ENCODE data around the gene ALS2CL.

The ALS2CL gene

DNA sequence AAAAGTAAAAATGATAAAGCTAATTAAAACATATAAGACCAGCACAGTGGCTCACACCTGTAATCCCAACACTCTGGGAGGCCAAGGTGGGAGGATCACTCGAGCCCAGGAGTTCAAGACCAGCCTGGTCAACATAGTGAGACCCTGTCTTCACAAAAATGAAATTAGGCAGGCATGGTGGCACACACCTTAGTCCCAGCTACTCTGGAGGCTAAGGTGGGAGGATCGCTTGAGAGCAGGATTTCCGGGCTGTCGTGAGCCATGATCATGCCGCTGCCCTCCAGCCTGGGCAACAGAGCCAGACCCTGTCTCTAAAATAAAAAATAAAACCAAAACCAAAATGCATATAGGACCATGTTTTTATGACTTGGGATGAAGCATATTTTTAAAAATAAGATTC lies 29.0 kb upstream of the ALS2CL start:
- no peak overlapping the region for H4K8ac ChIP-seq (ENCODE audit: low read depth, low read length)
- no peak overlapping the region for H2BK15ac ChIP-seq (ENCODE audit: low read length)
- no peaks in the 10 kb centered on the region for H3K36me3 ChIP-seq (replicated peaks in 1 of 2; ENCODE audit: control insufficient read depth in 2 of 2, insufficient read depth in 2 of 2, low read length in 2 of 2)
- H3K18ac ChIP-seq (ENCODE audit: low read length), result no peak overlapping the region
- no peak overlapping the region for H3K4me2 ChIP-seq (ENCODE audit: insufficient read depth, low read length, poor library complexity, severe bottlenecking)
- no peak overlapping the region for H3K4me3 ChIP-seq (ENCODE audit: low read length in 2 of 2)
- H3K9me3 ChIP-seq (replicated peaks in 1 of 2; ENCODE audit: control insufficient read depth in 2 of 2, insufficient read depth in 1 of 2, low read depth in 1 of 2, low read length in 2 of 2), result no peaks in the 10 kb centered on the region
- DNase-seq (ENCODE audit: low spot score), result no peak
- H2AFZ ChIP-seq (ENCODE audit: low read length), result no peak overlapping the region
- no peak overlapping the region for H2BK12ac ChIP-seq (ENCODE audit: low read length)
- no peak overlapping the region for H3K14ac ChIP-seq (ENCODE audit: low read length)
- H4K91ac ChIP-seq (ENCODE audit: low read depth, low read length, poor library complexity), result no peak overlapping the region
- H3K23ac ChIP-seq (ENCODE audit: low read depth, low read length, poor library complexity), result no peak overlapping the region
- H2BK120ac ChIP-seq (ENCODE audit: low read depth, low read length), result no peak overlapping the region
- H3K79me1 ChIP-seq (ENCODE audit: low read depth, low read length), result no peaks in the 10 kb centered on the region
- WGBS, 2 donors (ENCODE audit: extremely low coverage in 2 of 2, insufficient read length in 2 of 2, insufficient replicate concordance in 1 of 2), result no CpG with 5 or more reads among the region's 5 CpGs
- H3K9ac ChIP-seq (ENCODE audit: low read depth, low read length, poor library complexity), result no peak overlapping the region
- no peaks in the 10 kb centered on the region for H3K27me3 ChIP-seq (ENCODE audit: control insufficient read depth in 3 of 3, insufficient read depth in 3 of 3, low read depth in 1 of 3, low read length in 3 of 3)
- H3K4ac ChIP-seq (ENCODE audit: low read length), result no peak overlapping the region
- H2AK5ac ChIP-seq (ENCODE audit: low read depth, low read length), result no peak overlapping the region
- no peak overlapping the region for H3K27ac ChIP-seq (replicated peaks; ENCODE audit: low read length)
- H3K4me1 ChIP-seq (ENCODE audit: control insufficient read depth in 2 of 2, insufficient read depth in 1 of 2, low read depth in 1 of 2, low read length in 2 of 2), result no peaks in the 10 kb centered on the region
- H2BK5ac ChIP-seq (ENCODE audit: low read length), result no peak overlapping the region

DNA sequence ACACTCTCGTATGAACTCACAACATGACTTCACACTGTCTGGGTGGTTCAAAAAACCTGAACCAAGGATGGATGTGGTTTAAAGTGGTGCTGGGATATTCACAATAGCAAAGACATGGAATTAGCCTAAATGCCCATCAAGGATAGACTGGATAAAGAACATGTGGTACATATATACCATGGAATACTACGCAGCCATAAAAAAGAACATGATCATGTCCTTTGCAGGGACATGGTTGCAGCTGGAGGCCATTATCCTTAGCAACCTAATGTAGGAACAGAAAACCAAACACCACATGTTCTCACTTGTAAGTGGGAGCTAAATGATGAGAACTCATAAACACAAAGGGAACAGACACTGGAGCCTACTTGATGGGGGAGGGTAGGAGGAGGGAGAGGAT lies 27.5 kb upstream of the ALS2CL start:
- Histone ChIP-seq H3K14ac (ENCODE audit: low read length) (no peak overlapping the region), H2AK5ac (ENCODE audit: low read depth, low read length) (no peak overlapping the region), H2BK12ac (ENCODE audit: low read length) (no peak overlapping the region), H3K27ac (replicated peaks; ENCODE audit: low read length) (no peak overlapping the region), H3K4me1 (ENCODE audit: control insufficient read depth in 2 of 2, insufficient read depth in 1 of 2, low read depth in 1 of 2, low read length in 2 of 2) (no peaks in the 10 kb centered on the region), H3K9me3 (replicated peaks in 1 of 2; ENCODE audit: control insufficient read depth in 2 of 2, insufficient read depth in 1 of 2, low read depth in 1 of 2, low read length in 2 of 2) (no peaks in the 10 kb centered on the region), H3K4me2 (ENCODE audit: insufficient read depth, low read length, poor library complexity, severe bottlenecking) (no peak overlapping the region), H3K9ac (ENCODE audit: low read depth, low read length, poor library complexity) (no peak overlapping the region), H3K23ac (ENCODE audit: low read depth, low read length, poor library complexity) (no peak overlapping the region), H3K4ac (ENCODE audit: low read length) (no peak overlapping the region), H3K27me3 (ENCODE audit: control insufficient read depth in 3 of 3, insufficient read depth in 3 of 3, low read depth in 1 of 3, low read length in 3 of 3) (no peaks in the 10 kb centered on the region), H2BK5ac (ENCODE audit: low read length) (no peak overlapping the region), H3K36me3 (replicated peaks in 1 of 2; ENCODE audit: control insufficient read depth in 2 of 2, insufficient read depth in 2 of 2, low read length in 2 of 2) (no peaks in the 10 kb centered on the region), H3K18ac (ENCODE audit: low read length) (no peak overlapping the region), H4K8ac (ENCODE audit: low read depth, low read length) (no peak overlapping the region), H4K91ac (ENCODE audit: low read depth, low read length, poor library complexity) (no peak overlapping the region), H3K79me1 (ENCODE audit: low read depth, low read length) (no peaks in the 10 kb centered on the region), H3K4me3 (ENCODE audit: low read length in 2 of 2) (no peak overlapping the region), H2BK120ac (ENCODE audit: low read depth, low read length) (no peak overlapping the region), H2BK15ac (ENCODE audit: low read length) (no peak overlapping the region), H2AFZ (ENCODE audit: low read length) (no peak overlapping the region)
- DNase-seq (ENCODE audit: low spot score), result no peak
- WGBS, 2 donors (ENCODE audit: extremely low coverage in 2 of 2, insufficient read length in 2 of 2, insufficient replicate concordance in 1 of 2), result no CpG with 5 or more reads among the region's 2 CpGs

GRCh38 chr3:46719735-46720271 lies 26.3 kb upstream of the ALS2CL start:
- H2BK12ac ChIP-seq (ENCODE audit: low read length), result no peak overlapping the region
- H3K9me3 ChIP-seq (replicated peaks in 1 of 2; ENCODE audit: control insufficient read depth in 2 of 2, insufficient read depth in 1 of 2, low read depth in 1 of 2, low read length in 2 of 2), result no peaks in the 10 kb centered on the region
- H3K14ac ChIP-seq (ENCODE audit: low read length), result no peak overlapping the region
- H2BK120ac ChIP-seq (ENCODE audit: low read depth, low read length), result no peak overlapping the region
- no peak overlapping the region for H3K4me3 ChIP-seq (ENCODE audit: low read length in 2 of 2)
- no peaks in the 10 kb centered on the region for H3K4me1 ChIP-seq (ENCODE audit: control insufficient read depth in 2 of 2, insufficient read depth in 1 of 2, low read depth in 1 of 2, low read length in 2 of 2)
- no peak overlapping the region for H2BK5ac ChIP-seq (ENCODE audit: low read length)
- no peak overlapping the region for H4K8ac ChIP-seq (ENCODE audit: low read depth, low read length)
- no CpG with 5 or more reads among the region's 4 CpGs for WGBS, 2 donors (ENCODE audit: extremely low coverage in 2 of 2, insufficient read length in 2 of 2, insufficient replicate concordance in 1 of 2)
- H3K27ac ChIP-seq (replicated peaks; ENCODE audit: low read length), result no peak overlapping the region
- H2AFZ ChIP-seq (ENCODE audit: low read length), result no peak overlapping the region
- no peak overlapping the region for H3K4me2 ChIP-seq (ENCODE audit: insufficient read depth, low read length, poor library complexity, severe bottlenecking)
- no peak overlapping the region for H2BK15ac ChIP-seq (ENCODE audit: low read length)
- no peaks in the 10 kb centered on the region for H3K36me3 ChIP-seq (replicated peaks in 1 of 2; ENCODE audit: control insufficient read depth in 2 of 2, insufficient read depth in 2 of 2, low read length in 2 of 2)
- H3K27me3 ChIP-seq (ENCODE audit: control insufficient read depth in 3 of 3, insufficient read depth in 3 of 3, low read depth in 1 of 3, low read length in 3 of 3), result no peaks in the 10 kb centered on the region
- H3K23ac ChIP-seq (ENCODE audit: low read depth, low read length, poor library complexity), result no peak overlapping the region
- no peak overlapping the region for H4K91ac ChIP-seq (ENCODE audit: low read depth, low read length, poor library complexity)
- H3K18ac ChIP-seq (ENCODE audit: low read length), result no peak overlapping the region
- no peak overlapping the region for H2AK5ac ChIP-seq (ENCODE audit: low read depth, low read length)
- DNase-seq (ENCODE audit: low spot score), result no peak
- no peak overlapping the region for H3K4ac ChIP-seq (ENCODE audit: low read length)
- no peaks in the 10 kb centered on the region for H3K79me1 ChIP-seq (ENCODE audit: low read depth, low read length)
- H3K9ac ChIP-seq (ENCODE audit: low read depth, low read length, poor library complexity), result no peak overlapping the region

GRCh38 chr3:46719044-46719565 lies 25.6 kb upstream of the ALS2CL start:
- no peak overlapping the region for H3K4me2 ChIP-seq (ENCODE audit: insufficient read depth, low read length, poor library complexity, severe bottlenecking)
- no peak overlapping the region for H2BK5ac ChIP-seq (ENCODE audit: low read length)
- H3K9me3 ChIP-seq (replicated peaks in 1 of 2; ENCODE audit: control insufficient read depth in 2 of 2, insufficient read depth in 1 of 2, low read depth in 1 of 2, low read length in 2 of 2), result no peaks in the 10 kb centered on the region
- H2BK15ac ChIP-seq (ENCODE audit: low read length), result no peak overlapping the region
- H3K27me3 ChIP-seq (ENCODE audit: control insufficient read depth in 3 of 3, insufficient read depth in 3 of 3, low read depth in 1 of 3, low read length in 3 of 3), result no peaks in the 10 kb centered on the region
- H3K36me3 ChIP-seq (replicated peaks in 1 of 2; ENCODE audit: control insufficient read depth in 2 of 2, insufficient read depth in 2 of 2, low read length in 2 of 2), result no peaks in the 10 kb centered on the region
- H2BK12ac ChIP-seq (ENCODE audit: low read length), result no peak overlapping the region
- no peak overlapping the region for H2AFZ ChIP-seq (ENCODE audit: low read length)
- DNase-seq (ENCODE audit: low spot score), result no peak
- no peaks in the 10 kb centered on the region for H3K4me1 ChIP-seq (ENCODE audit: control insufficient read depth in 2 of 2, insufficient read depth in 1 of 2, low read depth in 1 of 2, low read length in 2 of 2)
- no peak overlapping the region for H3K4ac ChIP-seq (ENCODE audit: low read length)
- no peak overlapping the region for H3K14ac ChIP-seq (ENCODE audit: low read length)
- no peak overlapping the region for H3K18ac ChIP-seq (ENCODE audit: low read length)
- H4K91ac ChIP-seq (ENCODE audit: low read depth, low read length, poor library complexity), result no peak overlapping the region
- no peaks in the 10 kb centered on the region for H3K79me1 ChIP-seq (ENCODE audit: low read depth, low read length)
- H3K9ac ChIP-seq (ENCODE audit: low read depth, low read length, poor library complexity), result no peak overlapping the region
- H3K23ac ChIP-seq (ENCODE audit: low read depth, low read length, poor library complexity), result no peak overlapping the region
- no peak overlapping the region for H4K8ac ChIP-seq (ENCODE audit: low read depth, low read length)
- no CpG with 5 or more reads among the region's 2 CpGs for WGBS, 2 donors (ENCODE audit: extremely low coverage in 2 of 2, insufficient read length in 2 of 2, insufficient replicate concordance in 1 of 2)
- no peak overlapping the region for H3K27ac ChIP-seq (replicated peaks; ENCODE audit: low read length)
- H2AK5ac ChIP-seq (ENCODE audit: low read depth, low read length), result no peak overlapping the region
- H2BK120ac ChIP-seq (ENCODE audit: low read depth, low read length), result no peak overlapping the region
- H3K4me3 ChIP-seq (ENCODE audit: low read length in 2 of 2), result no peak overlapping the region
